Stomach (tissue), 4 donors: ENCODE data around the gene VSIG10L.

Experiments
- POLR2A ChIP-seq, 4 donors: fragments of 450-650 bp; IDR thresholded peaks; one replicate each; pipeline ENCODE4 v1.6.1; 2016; ENCODE audit warnings: antibody characterized with exemption in 4 of 4, control low read depth in 2 of 4, mild to moderate bottlenecking in 1 of 4, moderate library complexity in 1 of 4
- TF ChIP-seq, protein P1 (sequence below), 7 experiments: fragments of 450-650 bp in 4 of 7; fragments of 200-600 bp in 3 of 7; sonication (generic) in 3 of 7; IDR thresholded peaks; one replicate each; pipeline ENCODE4 v1.5.1; 2016 to 2019; ENCODE audit warnings: antibody characterized with exemption in 7 of 7, control low read depth in 2 of 7, mild to moderate bottlenecking in 1 of 7

DNA sequence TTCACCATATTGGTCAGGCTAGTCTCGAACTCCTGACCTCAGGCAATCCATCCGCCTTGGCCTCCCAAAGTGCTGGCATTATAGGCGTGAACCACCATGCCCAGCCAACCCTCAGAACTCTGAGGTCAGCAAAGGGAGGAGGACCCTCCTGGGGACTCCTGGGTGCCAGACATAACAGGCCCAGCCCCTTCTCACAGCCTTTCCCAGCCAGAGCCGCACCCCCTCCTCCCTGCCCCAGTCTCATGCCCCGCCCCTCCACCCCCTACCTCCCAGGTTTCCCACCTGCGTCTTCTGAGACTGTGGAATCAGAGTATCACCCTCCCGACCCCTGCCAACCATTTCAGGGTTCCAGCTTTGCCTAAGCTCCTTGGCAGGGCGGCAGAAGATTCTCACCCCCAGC lies 25.3 kb downstream of the VSIG10L start:
- no peak for TF ChIP-seq POLR2A (IDR thresholded peaks at IDR 0.05)
- TF ChIP-seq, protein P1, sequence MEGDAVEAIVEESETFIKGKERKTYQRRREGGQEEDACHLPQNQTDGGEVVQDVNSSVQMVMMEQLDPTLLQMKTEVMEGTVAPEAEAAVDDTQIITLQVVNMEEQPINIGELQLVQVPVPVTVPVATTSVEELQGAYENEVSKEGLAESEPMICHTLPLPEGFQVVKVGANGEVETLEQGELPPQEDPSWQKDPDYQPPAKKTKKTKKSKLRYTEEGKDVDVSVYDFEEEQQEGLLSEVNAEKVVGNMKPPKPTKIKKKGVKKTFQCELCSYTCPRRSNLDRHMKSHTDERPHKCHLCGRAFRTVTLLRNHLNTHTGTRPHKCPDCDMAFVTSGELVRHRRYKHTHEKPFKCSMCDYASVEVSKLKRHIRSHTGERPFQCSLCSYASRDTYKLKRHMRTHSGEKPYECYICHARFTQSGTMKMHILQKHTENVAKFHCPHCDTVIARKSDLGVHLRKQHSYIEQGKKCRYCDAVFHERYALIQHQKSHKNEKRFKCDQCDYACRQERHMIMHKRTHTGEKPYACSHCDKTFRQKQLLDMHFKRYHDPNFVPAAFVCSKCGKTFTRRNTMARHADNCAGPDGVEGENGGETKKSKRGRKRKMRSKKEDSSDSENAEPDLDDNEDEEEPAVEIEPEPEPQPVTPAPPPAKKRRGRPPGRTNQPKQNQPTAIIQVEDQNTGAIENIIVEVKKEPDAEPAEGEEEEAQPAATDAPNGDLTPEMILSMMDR (IDR thresholded peaks at IDR 0.05) = no peak
